GM18505 (cell line): Measurements from ENCODE around the gene ZNF491.
"Not testable (repeated sequence)": the region's sequence is repeated elsewhere in the genome, so short reads cannot be mapped to it uniquely, and the experiment has no call there.

ENCODE experiments used
- ATAC-seq: cut with Tn5 transposase; IDR thresholded peaks from one replicate; pipeline ENCODE4 v1.9.1; 2021; ENCODE audit not compliant: unreplicated experiment
- POLR2A ChIP-seq: IDR thresholded peaks from 4 replicates; pipeline ENCODE4 v1.6.1; 2011; ENCODE audit warnings: borderline replicate concordance; ENCODE audit not compliant: insufficient read depth, insufficient read length; ENCODE audit errors: extremely low read depth

Gene ZNF491

GRCh38 chr19:11798391-11799330 is at the start of gene ZNF491:
Gene ZNF491, plus strand, starts transcription at chr19:11798523. Its CDS starts 7,431 bp downstream, at chr19:11805954.
- peak; percentile 91 for ATAC-seq
- peak; percentile 67 for TF ChIP-seq POLR2A

- ATAC-seq = no peak
- no peak for TF ChIP-seq POLR2A
Measured at GRCh38 chr19:11749751-11750150, 48.6 kb upstream of the ZNF491 start.

DNA sequence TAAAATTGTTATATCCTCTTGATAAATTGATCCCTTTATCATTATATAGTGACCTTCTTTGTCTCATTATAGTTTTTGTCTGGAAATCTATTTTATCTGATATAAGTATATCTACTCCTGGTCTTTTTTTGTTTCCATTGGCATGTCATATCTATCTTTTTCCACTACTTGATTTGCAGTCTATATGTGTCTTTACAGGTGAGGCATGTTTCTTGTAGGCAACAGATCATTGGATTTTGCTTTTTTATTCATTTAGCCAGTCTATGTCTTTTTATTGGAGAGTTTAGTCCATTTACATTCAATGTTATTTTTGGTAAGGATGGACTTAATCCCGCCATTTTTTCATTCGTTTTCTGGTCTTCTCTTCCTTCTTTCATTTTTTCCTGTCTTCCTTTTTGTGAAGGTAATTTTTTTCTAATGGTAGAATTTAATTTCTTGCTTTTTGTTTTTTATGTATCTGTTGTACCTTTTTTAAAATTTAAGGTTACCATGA is 46.0 kb upstream of the ZNF491 start:
- no peak for TF ChIP-seq POLR2A
- no peak for ATAC-seq

DNA sequence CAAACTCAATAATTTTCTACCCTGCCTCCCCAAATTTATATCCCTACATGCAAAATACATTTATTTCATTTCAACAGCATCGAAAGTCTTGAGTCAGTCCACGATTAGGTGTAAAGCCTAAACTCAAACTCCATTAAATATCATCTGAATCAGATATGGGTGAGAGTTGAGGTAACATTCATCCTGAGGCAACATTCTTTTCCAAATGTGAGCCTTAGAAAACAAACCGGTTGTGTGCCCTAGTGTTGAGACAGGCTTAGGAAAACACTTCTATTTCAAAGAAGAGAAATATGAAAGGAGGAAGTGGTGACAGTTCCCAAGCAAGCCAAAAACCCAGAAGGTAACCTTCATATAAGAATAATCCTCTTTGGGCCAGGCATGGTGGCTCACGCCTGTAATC is 43.7 kb upstream of the ZNF491 start:
- ATAC-seq = no peak
- TF ChIP-seq POLR2A = no peak

DNA sequence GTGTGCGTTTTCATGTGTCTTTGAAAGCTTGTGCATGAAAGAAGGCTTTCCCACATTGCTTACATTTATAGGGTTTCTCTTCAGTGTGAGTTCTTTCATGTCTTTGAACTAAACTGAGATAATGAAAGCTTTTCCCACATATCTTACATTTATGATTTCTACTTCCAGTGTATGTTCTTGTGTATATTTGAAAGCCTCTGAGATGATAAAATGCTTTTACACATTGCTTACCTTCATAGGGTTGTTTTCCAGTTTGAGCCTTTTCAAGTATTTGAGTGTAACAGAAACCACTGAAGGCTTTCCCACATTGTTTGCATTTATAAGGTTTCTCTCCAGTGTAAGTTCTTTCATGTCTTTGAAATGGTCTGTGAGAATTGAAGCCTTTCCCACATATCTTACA is 41.4 kb upstream of the ZNF491 start:
- no peak for ATAC-seq
- TF ChIP-seq POLR2A = no peak

GRCh38 chr19:11759805-11760204 is 38.5 kb upstream of the ZNF491 start:
- TF ChIP-seq POLR2A = no peak
- no peak for ATAC-seq

- no peak for ATAC-seq
- TF ChIP-seq POLR2A = no peak
Measured at GRCh38 chr19:11763117-11763516, 35.2 kb upstream of the ZNF491 start.

DNA sequence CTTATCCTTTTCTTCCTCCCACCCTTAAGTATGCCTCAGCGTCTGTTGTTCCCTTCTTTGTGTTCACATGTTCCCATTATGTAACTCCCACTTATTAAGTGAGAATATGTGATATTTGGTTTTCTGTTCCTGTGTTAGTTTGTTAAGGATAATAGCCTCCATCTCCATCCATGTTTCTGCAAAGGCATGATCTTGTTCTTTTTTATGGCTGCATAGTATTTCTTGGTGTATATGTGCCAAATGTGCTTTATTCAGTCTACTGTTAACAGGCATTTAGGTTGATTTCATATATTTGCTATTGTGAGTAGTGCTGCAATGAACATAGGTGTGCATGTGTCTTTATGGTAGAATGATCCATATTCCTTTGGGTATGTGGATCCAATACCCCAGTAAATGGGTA is 34.7 kb upstream of the ZNF491 start:
- TF ChIP-seq POLR2A = no peak
- no peak for ATAC-seq

- peak; percentile 79 for TF ChIP-seq POLR2A
- peak; percentile 93 for ATAC-seq
Measured at GRCh38 chr19:11766597-11767591, 31.4 kb upstream of the ZNF491 start, which contains the start of gene ZNF441. Gene ZNF441, plus strand, starts transcription at chr19:11767000. Its CDS starts 194 bp downstream, at chr19:11767194.

DNA sequence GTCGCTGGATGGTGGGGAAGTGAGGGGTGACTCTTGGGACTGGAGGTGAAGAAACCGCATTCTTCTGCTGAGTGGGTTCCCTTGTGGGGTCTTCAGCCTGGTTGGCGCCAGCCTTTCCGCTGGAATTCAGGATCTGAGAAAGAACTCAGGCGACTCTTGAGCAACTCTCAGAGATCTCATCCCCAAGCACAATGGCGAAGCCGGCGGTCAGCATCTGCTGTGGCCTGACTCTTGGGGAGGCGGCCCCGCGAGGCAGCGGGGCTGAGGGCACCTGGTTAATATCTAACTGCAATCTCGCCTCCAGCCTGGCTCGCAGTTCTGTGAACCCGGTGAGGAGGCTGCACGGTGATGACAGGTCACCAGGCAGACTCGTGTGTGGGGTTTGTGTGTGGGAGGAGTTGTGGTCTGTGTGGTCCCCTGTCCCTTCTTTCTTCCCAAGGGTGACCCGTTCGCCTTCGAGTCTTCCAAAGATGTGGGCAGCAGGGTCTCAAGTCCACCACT is 30.6 kb upstream of the ZNF491 start:
- peak; percentile 21 for ATAC-seq
- peak; percentile 51 for TF ChIP-seq POLR2A

GRCh38 chr19:11769995-11770394 is 28.3 kb upstream of the ZNF491 start:
- no peak for ATAC-seq
- TF ChIP-seq POLR2A = no peak

- ATAC-seq = not testable (repeated sequence)
Measured at GRCh38 chr19:11771520-11771919, 26.8 kb upstream of the ZNF491 start.

- ATAC-seq = not testable (repeated sequence)
Measured at GRCh38 chr19:11776669-11777068, 21.7 kb upstream of the ZNF491 start.
